Measurements from ENCODE around the gene DNM3.
A peak's percentile ranks its signal among the peaks of the same experiment; 100 is the strongest.

Gene DNM3

DNA sequence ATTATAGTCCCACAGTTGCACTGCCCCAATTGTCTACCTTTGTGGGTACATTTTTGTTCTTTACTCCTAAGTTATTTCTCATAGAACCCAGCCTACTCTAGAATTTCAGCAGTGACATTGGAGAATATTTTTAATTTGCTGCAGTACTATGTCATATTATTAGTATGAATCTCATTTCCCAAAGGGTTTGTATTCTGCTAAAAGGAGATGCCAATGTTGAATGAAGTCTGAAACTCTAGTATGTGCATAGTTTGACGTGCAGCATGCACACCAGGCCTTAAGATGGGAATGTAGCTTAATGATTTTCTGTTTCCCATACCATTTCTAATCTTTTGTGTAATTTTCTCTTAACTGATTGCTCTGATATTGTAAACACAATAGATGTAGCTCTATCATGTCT is 568.7 kb downstream of the DNM3 start:
- Mint-ChIP-seq H3K36me3 (ENCODE audit: low read depth) (peaks cover 14% of the 10 kb centered on the region), H3K4me1 (peaks cover 24% of the 10 kb centered on the region), H3K9me3 (no peaks in the 10 kb centered on the region), H3K27me3 (ENCODE audit: low read depth) (no peaks in the 10 kb centered on the region), H3K4me3 (no peak overlapping the region), H3K27ac (peak overlapping the region; percentile 75 to 80 (median 79))
- TF ChIP-seq, protein P1, sequence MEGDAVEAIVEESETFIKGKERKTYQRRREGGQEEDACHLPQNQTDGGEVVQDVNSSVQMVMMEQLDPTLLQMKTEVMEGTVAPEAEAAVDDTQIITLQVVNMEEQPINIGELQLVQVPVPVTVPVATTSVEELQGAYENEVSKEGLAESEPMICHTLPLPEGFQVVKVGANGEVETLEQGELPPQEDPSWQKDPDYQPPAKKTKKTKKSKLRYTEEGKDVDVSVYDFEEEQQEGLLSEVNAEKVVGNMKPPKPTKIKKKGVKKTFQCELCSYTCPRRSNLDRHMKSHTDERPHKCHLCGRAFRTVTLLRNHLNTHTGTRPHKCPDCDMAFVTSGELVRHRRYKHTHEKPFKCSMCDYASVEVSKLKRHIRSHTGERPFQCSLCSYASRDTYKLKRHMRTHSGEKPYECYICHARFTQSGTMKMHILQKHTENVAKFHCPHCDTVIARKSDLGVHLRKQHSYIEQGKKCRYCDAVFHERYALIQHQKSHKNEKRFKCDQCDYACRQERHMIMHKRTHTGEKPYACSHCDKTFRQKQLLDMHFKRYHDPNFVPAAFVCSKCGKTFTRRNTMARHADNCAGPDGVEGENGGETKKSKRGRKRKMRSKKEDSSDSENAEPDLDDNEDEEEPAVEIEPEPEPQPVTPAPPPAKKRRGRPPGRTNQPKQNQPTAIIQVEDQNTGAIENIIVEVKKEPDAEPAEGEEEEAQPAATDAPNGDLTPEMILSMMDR (IDR thresholded peaks at IDR 0.05; ENCODE audit: unreplicated experiment in 3 of 3): no peak

DNA sequence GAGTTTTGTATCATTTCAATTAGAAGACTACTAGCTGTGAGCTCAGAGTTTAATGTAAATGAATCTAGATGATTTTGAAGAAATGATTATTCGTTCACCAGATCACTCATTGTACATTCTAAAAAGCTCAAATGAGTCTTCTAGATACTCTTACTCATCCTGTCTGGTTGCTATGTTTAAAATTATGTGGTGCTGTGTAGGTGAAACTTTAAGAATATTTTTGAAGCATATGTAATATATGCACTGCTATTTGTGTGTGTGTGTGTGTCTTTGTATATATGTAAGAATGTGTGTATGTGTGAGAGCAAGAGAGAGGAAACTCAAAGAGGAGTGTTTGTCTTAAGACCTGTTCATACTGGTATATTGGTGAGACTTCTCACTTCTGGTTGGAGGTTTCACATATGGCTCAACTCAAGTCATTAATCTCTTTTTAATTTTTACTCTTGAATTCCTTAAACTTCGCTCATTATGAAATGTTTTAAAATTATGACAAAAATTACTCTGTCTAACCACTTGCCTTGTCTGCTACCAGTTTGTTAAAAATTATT is 570.6 kb downstream of the DNM3 start:
- Mint-ChIP-seq H3K36me3 (ENCODE audit: low read depth) (peaks cover 14% of the 10 kb centered on the region), H3K27me3 (ENCODE audit: low read depth) (no peaks in the 10 kb centered on the region), H3K4me1 (peaks cover 34% of the 10 kb centered on the region), H3K4me3 (no peak overlapping the region), H3K9me3 (no peaks in the 10 kb centered on the region), H3K27ac (peak overlapping the region; percentile 34 to 82 (median 53))
- TF ChIP-seq, protein P1 (IDR thresholded peaks at IDR 0.05; ENCODE audit: unreplicated experiment in 3 of 3): no peak

DNA sequence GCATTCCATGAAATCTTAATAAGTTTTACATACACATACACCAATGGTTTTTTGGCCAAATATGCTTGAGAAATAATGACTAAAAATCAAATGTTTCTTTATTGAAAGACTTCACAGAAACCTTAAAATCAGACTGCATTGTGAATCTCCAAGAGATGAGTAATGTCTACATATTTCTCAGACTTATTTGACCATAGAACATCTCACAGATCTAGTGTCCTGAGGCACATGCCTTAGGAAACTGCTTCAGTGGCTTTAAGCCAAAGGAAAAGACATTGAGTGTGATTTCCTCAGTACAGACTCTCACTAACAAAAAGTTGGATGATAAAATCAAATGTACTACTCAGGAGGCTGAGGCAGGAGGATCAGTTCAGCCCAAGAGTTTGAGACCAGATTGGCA is 573.0 kb downstream of the DNM3 start:
- Mint-ChIP-seq H3K36me3 (ENCODE audit: low read depth) (peaks cover 14% of the 10 kb centered on the region), H3K4me1 (peaks cover 43% of the 10 kb centered on the region), H3K27me3 (ENCODE audit: low read depth) (no peaks in the 10 kb centered on the region), H3K4me3 (no peak overlapping the region), H3K9me3 (no peaks in the 10 kb centered on the region), H3K27ac (no peak overlapping the region)
- TF ChIP-seq, protein P1 (IDR thresholded peaks at IDR 0.05; ENCODE audit: unreplicated experiment in 3 of 3): no peak

DNA sequence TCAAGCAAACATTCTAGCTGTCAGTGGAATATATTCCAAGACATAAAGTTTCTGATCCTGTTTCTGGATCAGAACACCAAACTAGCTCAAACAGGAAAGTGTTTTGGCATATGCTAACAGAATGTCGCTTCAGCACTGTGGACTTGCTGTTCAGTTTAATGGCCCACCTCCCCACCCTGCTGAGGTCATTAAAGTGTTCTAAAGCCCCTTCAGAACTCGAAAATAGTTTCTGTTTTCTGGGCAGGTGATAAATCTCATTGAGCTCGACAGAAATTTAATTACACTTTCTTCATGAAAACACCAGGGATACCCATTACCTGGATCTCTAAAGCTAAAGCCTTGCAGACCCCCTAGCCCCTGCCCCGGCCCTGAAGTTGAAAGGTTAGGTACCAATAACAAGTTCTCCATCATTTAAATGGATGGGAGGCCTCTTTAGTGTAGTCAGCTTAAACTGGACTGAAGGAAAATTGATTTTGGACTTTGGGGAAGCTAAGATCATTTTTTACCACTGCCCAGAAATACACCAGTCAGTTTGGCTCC is 575.3 kb downstream of the DNM3 start:
- Mint-ChIP-seq H3K9me3 (no peaks in the 10 kb centered on the region), H3K27ac (peak overlapping the region; percentile 66 to 88 (median 70)), H3K36me3 (ENCODE audit: low read depth) (peaks cover 14% of the 10 kb centered on the region), H3K4me1 (peaks cover 42% of the 10 kb centered on the region), H3K27me3 (ENCODE audit: low read depth) (no peaks in the 10 kb centered on the region), H3K4me3 (no peak overlapping the region)
- TF ChIP-seq, protein P1 (IDR thresholded peaks at IDR 0.05; ENCODE audit: unreplicated experiment in 3 of 3): no peak

DNA sequence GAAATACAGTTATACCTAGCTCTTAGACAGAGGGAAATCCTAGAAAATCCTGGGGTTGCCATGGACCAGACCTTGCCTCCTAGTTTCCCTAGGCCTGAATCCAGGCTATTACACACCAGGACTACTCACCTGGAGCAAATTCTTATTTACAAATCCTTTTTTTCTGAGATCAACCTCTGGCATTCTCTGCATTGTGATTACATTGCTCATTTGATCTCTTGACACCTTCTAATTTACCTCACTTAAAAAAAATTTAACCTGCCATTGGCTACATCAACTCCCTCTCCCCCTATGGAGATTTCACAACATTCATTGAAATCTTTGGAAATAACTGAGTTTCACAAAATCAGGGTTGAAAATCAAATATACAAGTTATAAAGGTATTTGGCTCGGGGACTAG is 576.3 kb downstream of the DNM3 start:
- TF ChIP-seq, protein P1 (IDR thresholded peaks at IDR 0.05; ENCODE audit: unreplicated experiment in 3 of 3): no peak
- H3K4me1 Mint-ChIP-seq: peaks cover 35% of the 10 kb centered on the region
- peaks cover 8% of the 10 kb centered on the region for H3K36me3 Mint-ChIP-seq (ENCODE audit: low read depth)
- no peak overlapping the region for H3K4me3 Mint-ChIP-seq
- H3K27ac Mint-ChIP-seq: peak overlapping the region; percentile 7 to 70 (median 66)
- H3K9me3 Mint-ChIP-seq: no peaks in the 10 kb centered on the region
- H3K27me3 Mint-ChIP-seq (ENCODE audit: low read depth): no peaks in the 10 kb centered on the region

DNA sequence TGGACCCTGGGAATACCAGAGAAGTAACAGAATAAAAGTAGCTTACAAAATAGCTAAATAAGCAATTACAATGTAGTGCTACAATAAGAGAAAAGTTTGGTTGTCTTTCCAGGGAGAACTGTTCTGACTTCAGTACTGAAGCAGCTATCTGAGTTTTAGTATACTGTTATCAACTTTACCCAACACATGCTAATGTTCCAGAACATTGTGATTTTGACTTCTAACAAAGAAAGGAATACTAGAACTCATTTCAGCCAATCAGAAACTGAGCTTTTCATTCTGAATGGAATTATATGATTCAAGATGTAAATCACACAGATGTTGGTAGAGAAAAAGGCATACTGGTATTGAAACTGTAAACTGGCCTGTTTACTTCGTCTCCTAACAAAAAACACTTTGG is 579.1 kb downstream of the DNM3 start, which contains the start of gene C1orf105:
Gene C1orf105 (plus strand): TSS at position 301 of the 400 bp plus-strand sequence. CDS start 201 bp downstream, outside the sequence.
- peaks cover 33% of the 10 kb centered on the region for H3K4me1 Mint-ChIP-seq
- peak within 1 kb of the TSS; percentile 48 to 71 (median 56) for H3K27ac Mint-ChIP-seq
- H3K4me3 Mint-ChIP-seq: no peak within 1 kb of the TSS
- H3K36me3 Mint-ChIP-seq (ENCODE audit: low read depth): no peaks in the 10 kb centered on the region
- H3K9me3 Mint-ChIP-seq: no peaks in the 10 kb centered on the region
- TF ChIP-seq, protein P1 (IDR thresholded peaks at IDR 0.05; ENCODE audit: unreplicated experiment in 3 of 3): no peak
- H3K27me3 Mint-ChIP-seq (ENCODE audit: low read depth): no peaks in the 10 kb centered on the region
